CD14-positive monocyte (primary cell): ENCODE data around the gene ZNF774. TPM values are rescaled to one million over a fixed set of nuclear protein-coding genes. Genes with fewer than 3 reads are reported as not detected.

Experiments used
- DNase-seq, 3 donors: peaks; one replicate each; pipeline ENCODE4 v3.0.0-alpha.2; 2011 to 2022
- H2AFZ ChIP-seq: 2 replicates; pipeline ENCODE4 v1.6.0; 2012; ENCODE audit warnings: mild to moderate bottlenecking, low read depth, low read length, inconsistent platforms; ENCODE audit not compliant: insufficient read depth, poor library complexity, severe bottlenecking
- H3K27ac ChIP-seq, 2 donors: 1 replicate in 1 of 2; 2 replicates in 1 of 2; pipeline ENCODE4 v1.5.1; 2012 to 2013; ENCODE audit warnings: low read length in 2 of 2, control low read depth in 1 of 2, inconsistent platforms in 1 of 2, low read depth in 1 of 2, mild to moderate bottlenecking in 1 of 2
- H3K27me3 ChIP-seq, 2 donors: one replicate each; pipeline versions ENCODE4 v1.6.0 to v1.6.1; 2011 to 2013; ENCODE audit warnings: low read length in 2 of 2; ENCODE audit not compliant: control insufficient read depth in 2 of 2, insufficient read depth in 2 of 2
- H3K36me3 ChIP-seq, 2 donors: replicated peaks in 1 of 2; 1 replicate in 1 of 2; 2 replicates in 1 of 2; pipeline versions ENCODE4 v1.5.1 to v1.6.1; 2012 to 2013; ENCODE audit warnings: low read length in 2 of 2, control low read depth in 1 of 2, inconsistent platforms in 1 of 2, mild to moderate bottlenecking in 1 of 2; ENCODE audit not compliant: insufficient read depth in 2 of 2, control insufficient read depth in 1 of 2
- H3K4me1 ChIP-seq, 2 donors: 1 replicate in 1 of 2; 2 replicates in 1 of 2; pipeline versions ENCODE4 v1.5.1 to v1.6.1; 2012 to 2013; ENCODE audit warnings: low read length in 2 of 2, control low read depth in 1 of 2, inconsistent platforms in 1 of 2, mild to moderate bottlenecking in 1 of 2, moderate library complexity in 1 of 2; ENCODE audit not compliant: insufficient read depth in 2 of 2, control insufficient read depth in 1 of 2
- H3K4me2 ChIP-seq: replicated peaks from 2 replicates; pipeline ENCODE3; 2012; ENCODE audit warnings: low read length, moderate library complexity, mild to moderate bottlenecking; ENCODE audit not compliant: poor library complexity, severe bottlenecking; ENCODE audit errors: extremely low read depth
- H3K4me3 ChIP-seq, 3 experiments: fragments of 200-600 bp in 1 of 3; sonication (generic) in 1 of 3; replicated peaks in 1 of 3; 1 replicate in 2 of 3; 2 replicates in 1 of 3; pipeline ENCODE4 v1.5.1; 2011 to 2013; ENCODE audit warnings: low read length in 3 of 3, mild to moderate bottlenecking in 3 of 3, control low read depth in 2 of 3, low read depth in 2 of 3, inconsistent platforms in 1 of 3, moderate library complexity in 1 of 3
- H3K79me2 ChIP-seq: 2 replicates; pipeline ENCODE4 v1.6.0; 2012; ENCODE audit warnings: mild to moderate bottlenecking, control low read depth, inconsistent platforms, low read length, moderate library complexity; ENCODE audit not compliant: insufficient read depth
- H3K9ac ChIP-seq: 2 replicates; pipeline ENCODE4 v1.6.0; 2017; ENCODE audit warnings: low read length, mild to moderate bottlenecking; ENCODE audit not compliant: insufficient read depth, poor library complexity, severe bottlenecking
- H3K9me3 ChIP-seq, 2 donors: replicated peaks in 1 of 2; 1 replicate in 1 of 2; 2 replicates in 1 of 2; pipeline versions ENCODE4 v1.5.1 to v1.6.1; 2012 to 2013; ENCODE audit warnings: low read length in 2 of 2, control low read depth in 1 of 2; ENCODE audit not compliant: control insufficient read depth in 1 of 2, insufficient read depth in 1 of 2
- H4K20me1 ChIP-seq: 2 replicates; pipeline ENCODE4 v1.6.0; 2012; ENCODE audit warnings: mild to moderate bottlenecking, low read length, control low read depth, moderate library complexity; ENCODE audit not compliant: insufficient read depth
- H3K27ac Mint-ChIP-seq, 7 donors: one replicate each; pipeline ENCODE4 v1.8.0; 2020; ENCODE audit warnings: mild to moderate bottlenecking in 7 of 7, mixed read lengths in 7 of 7, moderate library complexity in 6 of 7, inconsistent platforms in 2 of 7
- H3K27me3 Mint-ChIP-seq, 3 donors: one replicate each; pipeline ENCODE4 v1.8.0; 2021 to 2022; ENCODE audit warnings: low read depth in 3 of 3, mild to moderate bottlenecking in 3 of 3, mixed read lengths in 3 of 3, moderate library complexity in 3 of 3, inconsistent platforms in 1 of 3
- H3K36me3 Mint-ChIP-seq, 2 donors: one replicate each; pipeline ENCODE4 v1.8.0; 2020; ENCODE audit warnings: mixed read lengths in 2 of 2, inconsistent platforms in 1 of 2, mild to moderate bottlenecking in 1 of 2
- H3K4me1 Mint-ChIP-seq: one replicate; pipeline ENCODE4 v1.8.0; 2020; ENCODE audit warnings: mild to moderate bottlenecking, mixed read lengths
- H3K4me3 Mint-ChIP-seq, 2 donors: one replicate each; pipeline ENCODE4 v1.8.0; 2020; ENCODE audit warnings: mild to moderate bottlenecking in 2 of 2, mixed read lengths in 2 of 2, moderate library complexity in 1 of 2
- H3K9me3 Mint-ChIP-seq, 7 donors: one replicate each; pipeline ENCODE4 v1.8.0; 2020 to 2022; ENCODE audit warnings: mixed read lengths in 7 of 7, mild to moderate bottlenecking in 6 of 7, moderate library complexity in 6 of 7, inconsistent platforms in 2 of 7
- CTCF ChIP-seq: fragments of 200-600 bp; IDR thresholded peaks from one replicate; pipeline ENCODE4 v1.8.0; 2022; ENCODE audit warnings: antibody characterized with exemption, mild to moderate bottlenecking
- WGBS: methylation state at CpG from one replicate; pipeline ENCODE4 v1.1.5; 2013; ENCODE audit warnings: missing lambda C conversion rate; ENCODE audit not compliant: insufficient coverage; 5-methylcytosine and 5-hydroxymethylcytosine counted together
- intact Hi-C, 2 donors: fragments of 100-400 bp; cut with micrococcal nuclease; formaldehyde crosslinking; loops; one replicate each; pipeline versions ENCODE4 v1.15.0 to v1.15.1; 2023
- polyA plus RNA-seq, 3 donors: library from polyadenylated mRNA; depleted of rRNA in 1 of 3; unstranded in 2 of 3; stranded (reverse) in 1 of 3; fragments of 300-500 nt in 2 of 3; fragments of >200 nt in 1 of 3; fragmentation: Illumina TruSeq in 2 of 3; gene quantifications; 1 replicate in 2 of 3; 2 replicates in 1 of 3; pipeline ENCODE4 v1.2.3, GENCODE V29; 2012 to 2021

ZNF774 gene
- polyA plus RNA-seq, 3 donors, result 0.12 to 0.23 TPM; not detected in 1

- Mint-ChIP-seq H3K4me3 (peak overlapping the region in 1 of 2 donors; percentile 63), H3K27ac (peak overlapping the region in 5 of 7 donors; percentile 0 to 88 (median 75)), H3K27me3 (peaks cover 3 to 16% (median 9%) of the 10 kb centered on the region in 3 donors), H3K36me3 (peaks cover 4 to 7% of the 10 kb centered on the region in 2 donors), H3K4me1 (peaks cover 18% of the 10 kb centered on the region), H3K9me3 (peaks cover 8 to 27% (median 23%) of the 10 kb centered on the region in 7 donors)
- intact Hi-C loops, result no loop called here
- Histone ChIP-seq H4K20me1 (no peaks in the 10 kb centered on the region), H3K4me1 (peaks cover 13 to 16% of the 10 kb centered on the region in 2 donors), H2AFZ (peak overlapping the region; percentile 88), H3K4me3 (peak overlapping the region in 1 of 3 experiments; percentile 50), H3K36me3 (no peaks in the 10 kb centered on the region), H3K79me2 (no peaks in the 10 kb centered on the region), H3K27me3 (no peaks in the 10 kb centered on the region), H3K9ac (no peak overlapping the region), H3K4me2 (peak overlapping the region; percentile 43), H3K27ac (peak overlapping the region in 1 of 2 donors; percentile 71), H3K9me3 (peaks cover 17 to 25% of the 10 kb centered on the region in 2 donors)
- 0% methylated on average over 4 of the region's 6 CpGs for WGBS
- peak in 1 of 3 donors; percentile 18 for DNase-seq
- TF ChIP-seq CTCF, result no peak
These were observed 24.7 kb downstream of the ZNF774 start for GRCh38 chr15:90376789-90377188.

DNA sequence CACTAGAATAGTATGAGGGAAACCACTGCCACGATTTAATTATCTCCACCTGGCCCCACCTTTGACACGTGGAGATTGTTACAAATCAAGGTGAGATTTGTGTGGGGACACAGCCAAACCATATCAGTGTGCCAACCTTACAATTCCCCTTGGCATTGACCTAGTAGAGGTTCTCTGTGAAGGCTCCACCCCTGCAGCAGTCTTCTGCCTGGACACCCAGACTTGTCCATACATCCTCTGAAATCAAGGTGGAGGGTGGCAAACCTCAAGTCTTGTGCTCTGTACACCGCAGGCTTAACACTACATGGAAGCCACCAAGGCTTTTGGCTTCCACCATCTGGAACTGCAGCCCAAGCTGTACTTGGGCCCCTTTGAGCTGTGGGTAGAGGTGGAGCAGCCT lies 27.2 kb downstream of the ZNF774 start:
- peaks cover 21% of the 10 kb centered on the region for H3K4me1 Mint-ChIP-seq
- no peak overlapping the region for H3K4me3 Mint-ChIP-seq
- 89% methylated on average over 1 of the region's 3 CpGs for WGBS

More for the DNA sequence above, 27.2 kb downstream of the ZNF774 start:
- Mint-ChIP-seq H3K9me3 (peaks cover 8 to 27% (median 23%) of the 10 kb centered on the region in 7 donors), H3K27ac (no peak overlapping the region), H3K36me3 (peaks cover 4 to 7% of the 10 kb centered on the region in 2 donors), H3K27me3 (peaks cover 2 to 10% (median 6%) of the 10 kb centered on the region in 3 donors)
- intact Hi-C loops, result no loop called here
- no peaks in the 10 kb centered on the region for H3K36me3 ChIP-seq
- peaks cover 13 to 16% of the 10 kb centered on the region in 2 donors for H3K4me1 ChIP-seq
- H2AFZ ChIP-seq, result no peak overlapping the region
- no peak overlapping the region for H3K4me3 ChIP-seq
- H3K4me2 ChIP-seq, result no peak overlapping the region
- no peak overlapping the region for H3K9ac ChIP-seq
- H3K9me3 ChIP-seq, result peaks cover 17 to 25% of the 10 kb centered on the region in 2 donors
- H3K27me3 ChIP-seq, result no peaks in the 10 kb centered on the region
- H4K20me1 ChIP-seq, result no peaks in the 10 kb centered on the region
- no peak for TF ChIP-seq CTCF
- DNase-seq, result no peak
- H3K27ac ChIP-seq, result no peak overlapping the region
- no peaks in the 10 kb centered on the region for H3K79me2 ChIP-seq
